ENCODE measurements around the gene FTCD. TPM values are rescaled to one million over a fixed set of nuclear protein-coding genes. Genes with fewer than 3 reads are reported as not detected.

FTCD gene
- total and polyA plus RNA-seq, 10 of the 15 experiments (the other 5 are each of a cell fraction or from before 2014, with no cell fraction given) = 0.27 to 0.28 TPM; not detected in 8

DNA sequence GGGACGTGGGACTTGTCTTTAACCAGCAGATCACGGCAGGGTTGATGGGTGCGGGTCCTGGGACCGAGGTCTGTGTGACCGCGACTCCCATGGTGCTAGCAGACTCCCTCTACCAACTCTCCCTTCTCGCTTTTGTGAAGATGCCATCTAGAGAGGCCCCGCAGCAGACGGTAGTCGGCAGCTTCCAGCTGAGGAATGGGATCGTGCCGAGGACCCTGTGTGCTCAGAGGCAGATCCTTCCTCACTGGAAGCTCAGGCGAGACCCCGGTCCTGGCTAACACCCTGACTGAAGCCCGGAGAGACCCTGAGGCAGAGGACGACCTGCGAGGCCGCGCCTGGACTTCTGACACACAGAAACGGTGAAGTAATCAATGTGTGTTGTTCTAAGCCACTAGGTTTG lies 41.4 kb upstream of the FTCD start:
- ChIA-PET SMC1A (ENCODE audit: uncharacterized antibody, unreplicated experiment) (no interaction called here), CTCF (no interaction called here)

More for the DNA sequence above, 41.4 kb upstream of the FTCD start:
- no peaks in the 10 kb centered on the region for H3K27me3 ChIP-seq (replicated peaks in 1 of 2; ENCODE audit: control insufficient read depth in 2 of 2, insufficient read depth in 2 of 2, low read length in 1 of 2)
- H3K9ac ChIP-seq (ENCODE audit: control insufficient read depth, insufficient read depth, low read length) = no peak overlapping the region
- ChIA-PET POLR2A (no interaction called here), RAD21 (ENCODE audit: unreplicated experiment) (no interaction called here)
- no peaks in the 10 kb centered on the region for H4K20me1 ChIP-seq (ENCODE audit: control insufficient read depth, insufficient read depth)
- no peaks in the 10 kb centered on the region for H3K79me2 ChIP-seq (ENCODE audit: control insufficient read depth, insufficient read depth, low read length)
- in situ Hi-C loops (cut with MboI) = no loop called here
- H3K4me3 ChIP-seq = no peak overlapping the region
- no TSS peak for BruUV-seq (replicated peaks)
- no peaks in the 10 kb centered on the region for H3K4me1 ChIP-seq (ENCODE audit: control insufficient read depth, insufficient read depth, low read length)
- no peaks in the 10 kb centered on the region for H3K9me3 ChIP-seq (replicated peaks; ENCODE audit: control insufficient read depth, insufficient read depth, low read length)
- 89% methylated on average over 20 of the region's 20 CpGs for WGBS (ENCODE audit: insufficient coverage, insufficient replicate concordance, low lambda C conversion rate, missing lambda C conversion rate)
- no peak overlapping the region for H3K4me2 ChIP-seq (ENCODE audit: control insufficient read depth, insufficient read depth)
- no peak for DNase-seq (ENCODE audit: low read depth, low spot score)
- no peak overlapping the region for H2AFZ ChIP-seq (ENCODE audit: control insufficient read depth, low read depth, low read length)
- intact Hi-C loops (cut with micrococcal nuclease; ENCODE audit: unreplicated experiment) = no loop called here
- H3K27ac ChIP-seq (ENCODE audit: control insufficient read depth, insufficient read depth) = no peak overlapping the region
- peaks cover 11 to 23% of the 10 kb centered on the region in 2 experiments for H3K36me3 ChIP-seq (ENCODE audit: control insufficient read depth in 2 of 2, insufficient read depth in 2 of 2, low read length in 1 of 2)
- ATAC-seq = no peak
- FAIRE-seq = no peak
- TF ChIP-seq ZZZ3 (IDR thresholded peaks at IDR 0.05; ENCODE audit: control insufficient read depth, insufficient read length, low read depth) (no peak), SKIL (IDR thresholded peaks at IDR 0.05; ENCODE audit: low read depth, poor library complexity, severe bottlenecking) (no peak), HDGF (IDR thresholded peaks at IDR 0.05) (no peak), PAX5 (IDR thresholded peaks at IDR 0.05; ENCODE audit: borderline replicate concordance, low read depth, low read length) (no peak), NFIC (IDR thresholded peaks at IDR 0.05; ENCODE audit: low read depth, low read length) (no peak), DPF2 (IDR thresholded peaks at IDR 0.05) (no peak), EZH2 (IDR thresholded peaks at IDR 0.05; ENCODE audit: borderline replicate concordance, control insufficient read depth, low read depth, low read length) (no peak), SMARCA5 (IDR thresholded peaks at IDR 0.05) (no peak), PKNOX1 (IDR thresholded peaks at IDR 0.05) (no peak), SP1 (IDR thresholded peaks at IDR 0.05; ENCODE audit: low read depth, low read length) (no peak), KAT2A (conservative IDR thresholded peaks at IDR 0.05; ENCODE audit: control insufficient read depth, low read depth, low read length) (no peak), RUNX3 (IDR thresholded peaks at IDR 0.05; ENCODE audit: low read length) (no peak), TCF3 (IDR thresholded peaks at IDR 0.05; ENCODE audit: borderline replicate concordance, insufficient read depth, low read depth, low read length) (no peak)
- TF ChIP-seq, protein P1, sequence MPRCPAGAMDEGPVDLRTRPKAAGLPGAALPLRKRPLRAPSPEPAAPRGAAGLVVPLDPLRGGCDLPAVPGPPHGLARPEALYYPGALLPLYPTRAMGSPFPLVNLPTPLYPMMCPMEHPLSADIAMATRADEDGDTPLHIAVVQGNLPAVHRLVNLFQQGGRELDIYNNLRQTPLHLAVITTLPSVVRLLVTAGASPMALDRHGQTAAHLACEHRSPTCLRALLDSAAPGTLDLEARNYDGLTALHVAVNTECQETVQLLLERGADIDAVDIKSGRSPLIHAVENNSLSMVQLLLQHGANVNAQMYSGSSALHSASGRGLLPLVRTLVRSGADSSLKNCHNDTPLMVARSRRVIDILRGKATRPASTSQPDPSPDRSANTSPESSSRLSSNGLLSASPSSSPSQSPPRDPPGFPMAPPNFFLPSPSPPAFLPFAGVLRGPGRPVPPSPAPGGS (IDR thresholded peaks at IDR 0.05; ENCODE audit: borderline replicate concordance, insufficient read depth, low read depth, low read length, poor library complexity, severe bottlenecking) = no peak
- TF ChIP-seq, protein P2, sequence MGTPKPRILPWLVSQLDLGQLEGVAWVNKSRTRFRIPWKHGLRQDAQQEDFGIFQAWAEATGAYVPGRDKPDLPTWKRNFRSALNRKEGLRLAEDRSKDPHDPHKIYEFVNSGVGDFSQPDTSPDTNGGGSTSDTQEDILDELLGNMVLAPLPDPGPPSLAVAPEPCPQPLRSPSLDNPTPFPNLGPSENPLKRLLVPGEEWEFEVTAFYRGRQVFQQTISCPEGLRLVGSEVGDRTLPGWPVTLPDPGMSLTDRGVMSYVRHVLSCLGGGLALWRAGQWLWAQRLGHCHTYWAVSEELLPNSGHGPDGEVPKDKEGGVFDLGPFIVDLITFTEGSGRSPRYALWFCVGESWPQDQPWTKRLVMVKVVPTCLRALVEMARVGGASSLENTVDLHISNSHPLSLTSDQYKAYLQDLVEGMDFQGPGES (IDR thresholded peaks at IDR 0.05) = no peak
- TF ChIP-seq, protein P3, sequence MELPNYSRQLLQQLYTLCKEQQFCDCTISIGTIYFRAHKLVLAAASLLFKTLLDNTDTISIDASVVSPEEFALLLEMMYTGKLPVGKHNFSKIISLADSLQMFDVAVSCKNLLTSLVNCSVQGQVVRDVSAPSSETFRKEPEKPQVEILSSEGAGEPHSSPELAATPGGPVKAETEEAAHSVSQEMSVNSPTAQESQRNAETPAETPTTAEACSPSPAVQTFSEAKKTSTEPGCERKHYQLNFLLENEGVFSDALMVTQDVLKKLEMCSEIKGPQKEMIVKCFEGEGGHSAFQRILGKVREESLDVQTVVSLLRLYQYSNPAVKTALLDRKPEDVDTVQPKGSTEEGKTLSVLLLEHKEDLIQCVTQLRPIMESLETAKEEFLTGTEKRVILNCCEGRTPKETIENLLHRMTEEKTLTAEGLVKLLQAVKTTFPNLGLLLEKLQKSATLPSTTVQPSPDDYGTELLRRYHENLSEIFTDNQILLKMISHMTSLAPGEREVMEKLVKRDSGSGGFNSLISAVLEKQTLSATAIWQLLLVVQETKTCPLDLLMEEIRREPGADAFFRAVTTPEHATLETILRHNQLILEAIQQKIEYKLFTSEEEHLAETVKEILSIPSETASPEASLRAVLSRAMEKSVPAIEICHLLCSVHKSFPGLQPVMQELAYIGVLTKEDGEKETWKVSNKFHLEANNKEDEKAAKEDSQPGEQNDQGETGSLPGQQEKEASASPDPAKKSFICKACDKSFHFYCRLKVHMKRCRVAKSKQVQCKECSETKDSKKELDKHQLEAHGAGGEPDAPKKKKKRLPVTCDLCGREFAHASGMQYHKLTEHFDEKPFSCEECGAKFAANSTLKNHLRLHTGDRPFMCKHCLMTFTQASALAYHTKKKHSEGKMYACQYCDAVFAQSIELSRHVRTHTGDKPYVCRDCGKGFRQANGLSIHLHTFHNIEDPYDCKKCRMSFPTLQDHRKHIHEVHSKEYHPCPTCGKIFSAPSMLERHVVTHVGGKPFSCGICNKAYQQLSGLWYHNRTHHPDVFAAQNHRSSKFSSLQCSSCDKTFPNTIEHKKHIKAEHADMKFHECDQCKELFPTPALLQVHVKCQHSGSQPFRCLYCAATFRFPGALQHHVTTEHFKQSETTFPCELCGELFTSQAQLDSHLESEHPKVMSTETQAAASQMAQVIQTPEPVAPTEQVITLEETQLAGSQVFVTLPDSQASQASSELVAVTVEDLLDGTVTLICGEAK (IDR thresholded peaks at IDR 0.05; ENCODE audit: borderline replicate concordance) = no peak

Measured in GM12878 (cell line).